ENCODE measurements around the gene PIK3AP1.

Gene PIK3AP1

GRCh38 chr10:96606216-96606615 lies 114.1 kb downstream of the PIK3AP1 start:
- TF ChIP-seq CTCF (conservative IDR thresholded peaks at IDR 0.05; ENCODE audit: low read depth, low read length), result no peak
- peak; percentile 16 for DNase-seq (ENCODE audit: low read depth)
- no peak overlapping the region for H3K4me3 ChIP-seq (ENCODE audit: low read length)

- no peak for TF ChIP-seq CTCF (conservative IDR thresholded peaks at IDR 0.05; ENCODE audit: low read depth, low read length)
- H3K4me3 ChIP-seq (ENCODE audit: low read length), result no peak overlapping the region
- no peak for DNase-seq (ENCODE audit: low read depth)
Observed at GRCh38 chr10:96600337-96600736, 120.0 kb downstream of the PIK3AP1 start.

GRCh38 chr10:96598846-96599245 lies 121.5 kb downstream of the PIK3AP1 start:
- no peak for TF ChIP-seq CTCF (conservative IDR thresholded peaks at IDR 0.05; ENCODE audit: low read depth, low read length)
- H3K4me3 ChIP-seq (ENCODE audit: low read length), result no peak overlapping the region
- DNase-seq (ENCODE audit: low read depth), result no peak

GRCh38 chr10:96596422-96597407 lies 123.6 kb downstream of the PIK3AP1 start:
- H3K4me3 ChIP-seq (ENCODE audit: low read length), result no peak overlapping the region
- no peak for DNase-seq (ENCODE audit: low read depth)
- no peak for TF ChIP-seq CTCF (conservative IDR thresholded peaks at IDR 0.05; ENCODE audit: low read depth, low read length)

DNA sequence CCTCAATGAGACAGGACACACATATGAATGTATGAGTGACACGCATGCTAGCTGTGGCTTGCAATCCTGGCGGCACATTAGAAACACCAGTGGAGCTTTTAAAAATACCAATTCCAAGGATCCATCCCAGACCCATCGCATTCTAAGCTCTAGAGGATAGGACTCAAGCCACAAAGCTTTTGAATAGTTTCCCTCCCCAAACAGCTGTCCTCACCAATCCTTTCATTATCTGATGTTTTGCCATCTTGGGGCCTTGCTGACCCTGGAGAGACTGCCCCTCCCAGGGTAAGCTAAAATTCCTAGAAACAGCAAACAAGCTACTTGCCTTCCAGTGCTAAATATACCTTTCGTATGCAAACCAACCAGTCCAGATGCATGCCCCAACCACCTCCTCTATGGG lies 124.6 kb downstream of the PIK3AP1 start:
- no peak overlapping the region for H3K4me3 ChIP-seq (ENCODE audit: low read length)
- DNase-seq (ENCODE audit: low read depth), result no peak
- TF ChIP-seq CTCF (conservative IDR thresholded peaks at IDR 0.05; ENCODE audit: low read depth, low read length), result no peak

DNA sequence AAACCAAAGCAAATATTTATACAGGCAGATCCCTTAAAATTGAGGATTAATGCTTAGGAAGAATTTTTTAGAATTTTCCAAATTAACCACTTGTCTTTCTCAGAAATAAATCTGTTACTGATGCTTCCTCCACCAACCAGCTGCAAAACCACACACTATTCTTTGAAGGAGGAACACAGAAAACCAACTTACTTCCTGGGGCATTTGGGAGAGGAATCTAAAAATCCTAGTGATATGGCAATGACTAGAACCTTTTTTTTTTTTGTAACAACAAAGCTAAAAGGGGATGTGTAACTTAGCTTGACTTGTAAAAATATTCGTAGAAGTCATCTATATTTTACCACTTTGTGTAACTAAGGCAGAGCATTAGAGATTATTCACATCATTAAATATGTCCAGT lies 128.4 kb downstream of the PIK3AP1 start:
- TF ChIP-seq CTCF (conservative IDR thresholded peaks at IDR 0.05; ENCODE audit: low read depth, low read length), result no peak

More for the DNA sequence above, 128.4 kb downstream of the PIK3AP1 start:
- DNase-seq (ENCODE audit: low read depth), result no peak
- no peak overlapping the region for H3K4me3 ChIP-seq (ENCODE audit: low read length)
